ENCODE results near the gene STAC3.

The STAC3 gene

DNA sequence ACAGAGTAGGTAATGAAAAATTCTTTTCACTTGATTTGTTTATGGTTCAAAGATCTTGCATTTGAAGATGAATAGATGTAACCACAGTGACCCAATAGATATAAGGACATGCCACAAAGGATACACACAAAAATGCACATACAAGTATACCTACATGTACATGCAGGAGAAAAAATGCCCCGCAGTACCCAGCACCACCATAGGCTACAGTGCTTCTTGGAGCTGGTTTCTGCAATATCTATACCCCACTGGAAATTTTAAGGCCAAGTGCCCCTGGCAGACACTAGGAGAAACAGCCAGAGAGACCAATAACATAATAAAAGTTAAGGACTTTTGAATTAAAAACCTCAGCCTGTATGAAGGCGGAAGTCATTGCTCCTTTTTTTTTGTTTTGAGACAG is 12.1 kb upstream of the STAC3 start:
- Histone ChIP-seq H3K4me1 (ENCODE audit: insufficient read depth, insufficient read length) (peaks cover under 1% of the 10 kb centered on the region), H3K36me3 (ENCODE audit: insufficient read depth, insufficient read length, low read length) (peaks cover 24% of the 10 kb centered on the region), H3K9ac (ENCODE audit: insufficient read length, low read depth) (no peak overlapping the region), H3K9me3 (ENCODE audit: insufficient read depth, low read length) (no peaks in the 10 kb centered on the region), H3K27me3 (ENCODE audit: insufficient read depth, insufficient read length) (no peaks in the 10 kb centered on the region), H3K4me3 (ENCODE audit: insufficient read length, low read depth) (no peak overlapping the region)
- no peak for TF ChIP-seq SUZ12 (IDR thresholded peaks at IDR 0.05; ENCODE audit: extremely low read depth, insufficient read depth, insufficient read length)
- no peak for TF ChIP-seq YY1 (IDR thresholded peaks at IDR 0.05; ENCODE audit: insufficient read depth, insufficient read length)
- TF ChIP-seq ZNF274 (IDR thresholded peaks at IDR 0.05; ENCODE audit: low read depth, low read length), result no peak
- no peak for DNase-seq (ENCODE audit: low read depth, low spot score)

DNA sequence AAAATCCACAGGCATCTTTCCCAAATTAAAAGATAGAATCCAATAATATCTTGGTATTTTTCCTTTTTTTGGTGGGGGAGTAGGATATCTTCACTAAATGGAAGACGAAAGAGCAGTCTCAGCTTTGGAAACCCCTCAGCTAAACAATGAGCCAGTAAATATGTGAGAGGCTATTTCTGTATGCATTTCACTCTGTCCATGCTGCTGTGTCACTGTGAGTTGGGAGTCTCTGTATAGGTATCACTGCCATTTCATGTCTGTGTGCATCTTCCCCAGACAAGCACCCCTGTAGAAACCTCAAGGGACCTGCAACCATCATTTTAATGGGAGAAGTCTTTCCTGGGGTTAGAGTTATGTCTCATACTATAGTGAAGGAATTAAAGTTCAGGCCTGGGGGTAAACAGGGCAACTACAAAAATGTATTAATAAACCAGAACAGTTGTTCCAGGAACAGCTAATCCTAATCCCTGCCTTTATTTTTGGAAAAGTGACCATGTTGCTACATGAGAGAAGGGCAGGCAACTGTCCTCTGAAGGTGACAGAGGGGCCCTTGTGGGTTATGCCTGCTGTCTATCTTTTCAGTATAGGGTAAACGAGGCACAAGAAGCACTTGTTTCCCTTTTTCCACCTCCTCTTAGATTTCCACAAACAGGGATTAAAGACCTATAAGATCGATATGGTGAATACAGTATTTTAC is 11.3 kb upstream of the STAC3 start:
- Histone ChIP-seq H3K36me3 (ENCODE audit: insufficient read depth, insufficient read length, low read length) (peaks cover 27% of the 10 kb centered on the region), H3K9ac (ENCODE audit: insufficient read length, low read depth) (no peak overlapping the region), H3K4me1 (ENCODE audit: insufficient read depth, insufficient read length) (no peaks in the 10 kb centered on the region), H3K9me3 (ENCODE audit: insufficient read depth, low read length) (no peaks in the 10 kb centered on the region), H3K27me3 (ENCODE audit: insufficient read depth, insufficient read length) (no peaks in the 10 kb centered on the region), H3K4me3 (ENCODE audit: insufficient read length, low read depth) (no peak overlapping the region)
- no peak for TF ChIP-seq SUZ12 (IDR thresholded peaks at IDR 0.05; ENCODE audit: extremely low read depth, insufficient read depth, insufficient read length)
- TF ChIP-seq YY1 (IDR thresholded peaks at IDR 0.05; ENCODE audit: insufficient read depth, insufficient read length), result no peak
- no peak for TF ChIP-seq ZNF274 (IDR thresholded peaks at IDR 0.05; ENCODE audit: low read depth, low read length)
- no peak for DNase-seq (ENCODE audit: low read depth, low spot score)

DNA sequence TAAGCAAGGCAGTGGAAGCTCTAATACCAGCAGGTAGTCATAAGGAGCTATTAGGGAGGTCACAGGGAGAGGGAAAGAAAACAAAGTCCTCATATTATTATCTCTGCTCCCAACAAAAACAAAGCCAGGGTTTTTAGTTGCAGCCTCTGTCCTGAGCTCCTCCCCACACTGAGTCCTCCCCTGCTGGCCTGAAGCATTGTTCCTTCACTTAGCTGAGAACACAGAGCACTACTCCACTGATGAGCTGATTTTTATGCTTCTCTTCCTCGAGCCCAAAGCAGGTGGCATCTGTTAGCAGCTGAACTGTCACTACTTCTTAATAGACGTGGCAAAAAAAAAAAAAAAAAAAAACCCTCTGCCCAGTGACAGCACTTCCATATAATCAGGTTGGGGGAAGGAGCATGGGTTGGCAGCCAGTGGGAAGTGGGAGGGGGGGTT is 10.5 kb upstream of the STAC3 start:
- H3K27me3 ChIP-seq (ENCODE audit: insufficient read depth, insufficient read length), result no peaks in the 10 kb centered on the region
- peaks cover 27% of the 10 kb centered on the region for H3K36me3 ChIP-seq (ENCODE audit: insufficient read depth, insufficient read length, low read length)
- H3K4me3 ChIP-seq (ENCODE audit: insufficient read length, low read depth), result no peak overlapping the region
- H3K4me1 ChIP-seq (ENCODE audit: insufficient read depth, insufficient read length), result no peaks in the 10 kb centered on the region
- no peaks in the 10 kb centered on the region for H3K9me3 ChIP-seq (ENCODE audit: insufficient read depth, low read length)
- H3K9ac ChIP-seq (ENCODE audit: insufficient read length, low read depth), result no peak overlapping the region
- DNase-seq (ENCODE audit: low read depth, low spot score), result no peak
- TF ChIP-seq SUZ12 (IDR thresholded peaks at IDR 0.05; ENCODE audit: extremely low read depth, insufficient read depth, insufficient read length) (no peak), ZNF274 (IDR thresholded peaks at IDR 0.05; ENCODE audit: low read depth, low read length) (no peak), YY1 (IDR thresholded peaks at IDR 0.05; ENCODE audit: insufficient read depth, insufficient read length) (no peak)

DNA sequence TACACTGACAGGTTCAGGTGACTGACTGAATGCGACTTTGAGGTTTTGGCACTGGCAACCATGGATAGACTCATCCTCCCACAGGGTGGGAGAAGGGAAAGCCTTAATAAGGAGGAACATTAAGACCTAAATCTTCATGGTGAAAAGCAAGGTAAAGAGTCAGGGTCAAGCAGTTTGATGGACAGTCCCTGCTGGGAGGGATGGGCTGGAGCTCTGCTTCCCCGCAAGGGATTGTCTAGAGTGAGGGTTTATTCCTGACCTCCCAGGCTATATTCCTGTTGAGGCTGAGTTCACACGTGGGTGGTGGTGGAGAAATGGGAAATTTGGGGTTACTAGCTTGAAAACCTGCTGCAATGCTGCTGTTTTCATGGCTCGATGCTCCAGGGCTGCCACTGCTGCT is 9.4 kb upstream of the STAC3 start:
- DNase-seq (ENCODE audit: low read depth, low spot score), result no peak
- H3K9ac ChIP-seq (ENCODE audit: insufficient read length, low read depth), result no peak overlapping the region
- TF ChIP-seq SUZ12 (IDR thresholded peaks at IDR 0.05; ENCODE audit: extremely low read depth, insufficient read depth, insufficient read length) (no peak), ZNF274 (IDR thresholded peaks at IDR 0.05; ENCODE audit: low read depth, low read length) (no peak), YY1 (IDR thresholded peaks at IDR 0.05; ENCODE audit: insufficient read depth, insufficient read length) (no peak)
- no peaks in the 10 kb centered on the region for H3K27me3 ChIP-seq (ENCODE audit: insufficient read depth, insufficient read length)
- H3K9me3 ChIP-seq (ENCODE audit: insufficient read depth, low read length), result no peaks in the 10 kb centered on the region
- H3K4me3 ChIP-seq (ENCODE audit: insufficient read length, low read depth), result no peak overlapping the region
- H3K4me1 ChIP-seq (ENCODE audit: insufficient read depth, insufficient read length), result no peaks in the 10 kb centered on the region
- H3K36me3 ChIP-seq (ENCODE audit: insufficient read depth, insufficient read length, low read length), result peaks cover 36% of the 10 kb centered on the region

DNA sequence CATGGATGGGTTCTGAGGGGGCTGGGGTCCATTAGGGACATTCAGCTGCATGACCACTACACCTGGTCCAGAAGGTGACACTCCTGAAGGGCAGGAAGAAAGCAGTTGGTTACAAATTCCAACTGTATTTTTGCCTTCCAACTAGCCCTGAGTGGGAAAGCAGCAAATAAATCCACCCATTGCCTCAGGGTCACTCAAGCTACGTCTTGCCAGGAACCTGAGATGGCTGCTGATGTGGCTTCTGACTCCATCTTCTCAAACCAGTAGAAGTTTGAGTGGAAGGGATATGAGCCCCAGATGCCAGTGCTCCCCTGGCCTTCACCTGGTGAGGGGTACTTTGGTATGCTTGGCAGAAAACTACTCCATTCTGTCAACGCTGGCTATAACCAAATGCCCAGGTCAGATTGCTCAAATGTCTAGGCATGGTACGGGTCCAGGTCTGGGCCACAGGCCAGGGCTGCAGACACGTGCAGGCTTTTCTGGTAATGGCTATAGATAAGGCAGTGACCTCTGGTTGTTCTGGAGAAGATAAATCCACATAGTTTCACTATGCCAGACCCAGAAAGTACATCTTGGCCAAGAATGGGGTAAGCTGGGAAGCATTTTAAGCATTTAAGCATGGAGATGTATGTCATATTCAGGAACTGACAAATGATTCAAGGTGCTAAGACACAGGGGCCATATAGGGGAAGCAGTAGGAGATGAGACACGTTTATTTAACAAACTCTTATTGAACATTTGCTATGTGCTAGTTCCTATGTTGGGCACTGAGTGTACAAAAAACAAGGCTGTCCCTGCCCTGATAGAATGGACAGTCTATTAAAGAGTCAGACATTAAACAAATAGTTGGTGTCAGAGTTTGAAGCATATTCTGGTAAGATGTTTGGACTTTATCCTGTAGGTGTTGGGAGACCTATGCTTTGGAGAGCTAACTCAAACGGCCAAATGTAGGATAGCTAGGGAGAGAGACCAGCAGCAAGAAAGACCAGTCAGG is 8.3 kb upstream of the STAC3 start:
- Histone ChIP-seq H3K4me1 (ENCODE audit: insufficient read depth, insufficient read length) (no peaks in the 10 kb centered on the region), H3K4me3 (ENCODE audit: insufficient read length, low read depth) (no peak overlapping the region), H3K9ac (ENCODE audit: insufficient read length, low read depth) (no peak overlapping the region), H3K9me3 (ENCODE audit: insufficient read depth, low read length) (no peaks in the 10 kb centered on the region), H3K36me3 (ENCODE audit: insufficient read depth, insufficient read length, low read length) (peaks cover 42% of the 10 kb centered on the region), H3K27me3 (ENCODE audit: insufficient read depth, insufficient read length) (no peaks in the 10 kb centered on the region)
- TF ChIP-seq ZNF274 (IDR thresholded peaks at IDR 0.05; ENCODE audit: low read depth, low read length), result no peak
- no peak for TF ChIP-seq YY1 (IDR thresholded peaks at IDR 0.05; ENCODE audit: insufficient read depth, insufficient read length)
- no peak for TF ChIP-seq SUZ12 (IDR thresholded peaks at IDR 0.05; ENCODE audit: extremely low read depth, insufficient read depth, insufficient read length)
- no peak for DNase-seq (ENCODE audit: low read depth, low spot score)

DNA sequence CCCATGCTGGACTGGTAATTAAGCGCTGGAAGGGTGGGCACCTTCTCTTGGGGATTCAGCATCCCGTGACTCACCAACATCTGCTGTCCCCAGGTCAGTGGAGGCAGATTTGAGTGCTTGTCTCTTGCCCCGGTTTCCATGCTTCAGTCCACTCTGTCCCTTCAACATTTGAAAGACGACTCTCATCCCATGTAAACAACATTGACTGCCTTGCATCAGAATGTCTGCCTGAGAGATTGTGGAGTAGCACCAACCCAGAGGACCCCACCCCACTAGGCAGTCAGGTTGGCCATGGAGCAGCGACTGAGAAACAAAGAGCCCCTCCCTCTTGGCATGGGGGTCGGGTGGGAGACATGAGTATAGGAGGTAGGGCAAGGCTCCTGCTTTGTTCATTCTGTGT is 4.9 kb upstream of the STAC3 start:
- Histone ChIP-seq H3K4me3 (ENCODE audit: insufficient read length, low read depth) (no peak overlapping the region), H3K4me1 (ENCODE audit: insufficient read depth, insufficient read length) (no peaks in the 10 kb centered on the region), H3K9ac (ENCODE audit: insufficient read length, low read depth) (no peak overlapping the region), H3K36me3 (ENCODE audit: insufficient read depth, insufficient read length, low read length) (peaks cover 42% of the 10 kb centered on the region), H3K9me3 (ENCODE audit: insufficient read depth, low read length) (no peaks in the 10 kb centered on the region), H3K27me3 (ENCODE audit: insufficient read depth, insufficient read length) (no peaks in the 10 kb centered on the region)
- TF ChIP-seq ZNF274 (IDR thresholded peaks at IDR 0.05; ENCODE audit: low read depth, low read length) (no peak), YY1 (IDR thresholded peaks at IDR 0.05; ENCODE audit: insufficient read depth, insufficient read length) (no peak), SUZ12 (IDR thresholded peaks at IDR 0.05; ENCODE audit: extremely low read depth, insufficient read depth, insufficient read length) (no peak)
- DNase-seq (ENCODE audit: low read depth, low spot score), result no peak

All from NT2/D1 (cell line).